NCI-H128 (cell line): ENCODE results near the gene HIBADH.
A peak's percentile ranks its signal among the peaks of the same experiment; 100 is the strongest.
"Not testable (repeated sequence)": the region's sequence is repeated elsewhere in the genome, so short reads cannot be mapped to it uniquely, and the experiment has no call there.

ENCODE experiments used
- DNase-seq: peaks from one replicate; lab custom pipeline; 2025; ENCODE audit not compliant: unreplicated experiment; lab: John Stamatoyannopoulos, UW

The HIBADH gene

DNA sequence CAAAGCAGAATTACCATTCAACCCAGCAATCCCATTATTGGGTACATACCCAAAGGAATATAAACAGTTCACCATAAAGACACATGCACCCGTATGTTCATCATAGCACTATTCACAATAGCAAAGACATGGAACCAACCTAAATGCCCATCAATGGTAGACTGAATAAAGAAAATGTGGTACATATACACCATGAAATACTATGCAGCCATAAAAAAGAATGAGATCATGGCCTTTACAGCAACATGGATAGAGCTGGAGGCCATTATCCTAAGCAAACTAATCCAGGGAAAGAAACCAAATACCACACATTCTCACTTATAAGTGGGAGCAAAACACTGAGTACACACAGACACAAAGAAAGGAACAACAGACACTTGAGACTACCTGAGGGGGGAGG lies 23.6 kb downstream of the HIBADH start:
- not testable (repeated sequence) for DNase-seq

DNA sequence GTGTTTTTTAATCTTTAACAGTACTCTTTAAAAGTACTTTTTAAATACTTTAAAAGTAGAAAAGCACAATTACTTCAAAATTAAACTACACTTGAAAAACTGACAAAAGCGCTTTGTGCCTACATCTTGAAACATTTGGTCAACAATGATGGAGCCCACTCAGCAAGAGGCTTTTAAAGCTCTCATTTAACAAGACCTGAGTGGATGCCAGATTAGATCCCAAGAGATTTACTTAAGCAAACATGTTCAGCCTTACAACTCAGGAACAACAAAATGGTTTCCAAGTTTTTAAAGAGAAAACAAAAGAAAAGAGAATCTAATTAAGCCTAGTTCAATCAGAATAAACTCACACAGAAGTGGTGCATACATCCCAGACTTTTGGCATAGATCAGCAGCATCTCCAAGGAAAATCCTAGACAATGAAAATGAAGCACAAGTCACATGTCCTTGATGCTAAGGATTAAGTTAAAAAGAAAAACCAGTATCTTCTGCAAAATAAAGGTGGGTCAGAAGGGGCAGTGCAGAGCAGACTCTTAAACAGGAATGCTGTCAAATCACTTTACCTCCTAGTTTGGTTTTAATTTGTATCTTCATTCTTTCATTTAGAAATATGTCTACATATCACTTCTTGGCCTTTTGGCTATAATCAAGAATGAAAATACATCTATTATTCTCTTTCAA lies 26.2 kb downstream of the HIBADH start:
- peak; percentile 66 for DNase-seq

DNA sequence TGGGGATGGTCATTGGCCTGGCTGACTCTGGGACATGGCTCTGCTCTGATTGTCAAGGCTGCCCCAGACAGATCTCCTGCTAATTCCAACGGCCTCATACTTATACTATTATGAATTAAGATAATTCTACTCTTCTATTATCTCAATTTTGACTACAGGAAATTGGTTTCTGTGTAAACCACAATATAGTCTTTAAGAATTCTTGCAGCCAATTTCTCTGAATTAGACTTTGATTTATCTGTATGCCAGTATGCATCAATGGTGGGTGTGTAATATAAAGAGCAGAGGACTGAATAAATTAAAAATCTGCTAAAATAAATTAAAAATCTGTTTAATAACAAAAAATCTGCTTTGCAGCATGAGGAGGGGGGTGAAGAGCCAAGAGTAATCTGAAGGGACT lies 27.0 kb downstream of the HIBADH start:
- DNase-seq, result no peak

DNA sequence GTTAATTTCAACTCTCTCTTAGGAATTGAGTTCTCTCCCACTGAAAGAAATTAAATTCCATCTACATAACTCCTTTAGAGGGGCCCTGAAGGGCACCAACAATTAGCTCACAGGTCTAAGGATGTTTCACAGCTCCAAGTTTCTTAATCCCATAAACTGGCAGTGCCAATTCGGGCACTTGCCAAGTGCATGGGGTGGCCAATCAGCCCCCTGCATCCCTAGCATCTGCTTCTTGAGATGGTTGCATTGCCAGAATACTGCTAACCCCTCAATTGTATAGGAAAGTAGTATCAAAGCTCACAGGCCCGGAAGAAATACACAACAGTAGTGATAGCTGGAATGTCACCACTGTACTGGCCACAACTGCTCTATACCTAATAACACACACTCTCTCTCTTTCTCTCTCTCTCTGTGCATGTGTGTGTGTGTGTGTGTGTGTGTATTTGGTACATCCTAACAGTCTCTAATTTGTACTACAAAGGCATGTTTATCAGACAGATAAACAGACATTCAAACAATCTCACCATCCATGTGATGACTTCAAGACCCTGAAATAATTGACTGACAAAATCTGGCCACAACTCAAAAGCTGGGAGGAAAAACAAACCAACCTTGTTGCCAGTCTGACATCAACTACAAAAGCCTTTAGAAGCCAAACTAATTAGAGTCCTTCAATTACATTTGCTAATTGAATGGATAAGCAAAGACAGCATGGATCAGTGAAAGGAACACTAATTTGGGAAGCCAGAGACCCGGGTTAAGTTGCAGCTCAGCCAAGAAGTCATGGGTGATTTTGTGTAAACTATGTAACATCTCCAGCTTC lies 27.8 kb downstream of the HIBADH start:
- no peak for DNase-seq

DNA sequence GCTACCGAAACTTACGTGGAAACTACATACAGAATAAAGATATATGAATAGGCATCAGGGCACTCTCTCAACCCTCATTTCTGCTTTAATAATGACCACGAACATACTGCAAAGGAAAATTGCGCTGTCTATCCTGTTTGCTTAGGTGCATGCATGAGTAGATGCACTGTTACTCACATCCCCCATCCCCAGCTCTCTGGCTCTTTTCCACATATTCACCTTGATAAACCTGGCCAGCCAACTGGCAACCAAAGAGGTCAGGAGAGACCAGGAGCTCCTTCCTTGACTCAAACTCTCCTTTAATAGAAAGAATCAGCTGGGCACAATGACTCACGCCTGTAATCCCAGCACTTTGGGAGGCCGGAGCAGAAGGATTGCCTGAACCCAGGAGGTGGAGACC lies 29.6 kb downstream of the HIBADH start:
- no peak for DNase-seq

DNA sequence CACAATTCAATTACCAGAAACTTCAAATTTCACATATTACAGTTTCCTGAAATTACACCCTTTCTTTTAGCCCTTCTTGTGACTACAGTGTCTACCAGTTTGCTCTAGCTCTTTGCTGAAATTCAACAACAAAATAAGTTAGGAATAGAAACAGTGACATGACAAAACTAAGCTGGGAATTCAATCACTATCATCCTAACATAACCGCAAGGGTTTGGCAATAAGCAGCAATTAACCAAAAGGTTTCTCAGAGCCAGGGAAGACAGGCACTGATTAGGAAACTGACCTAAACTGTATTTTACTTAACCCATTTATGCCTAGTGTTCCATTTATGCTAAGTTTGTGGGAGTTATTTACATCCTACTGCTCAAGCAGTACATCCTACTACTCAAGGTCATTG lies 31.3 kb downstream of the HIBADH start:
- DNase-seq, result no peak

DNA sequence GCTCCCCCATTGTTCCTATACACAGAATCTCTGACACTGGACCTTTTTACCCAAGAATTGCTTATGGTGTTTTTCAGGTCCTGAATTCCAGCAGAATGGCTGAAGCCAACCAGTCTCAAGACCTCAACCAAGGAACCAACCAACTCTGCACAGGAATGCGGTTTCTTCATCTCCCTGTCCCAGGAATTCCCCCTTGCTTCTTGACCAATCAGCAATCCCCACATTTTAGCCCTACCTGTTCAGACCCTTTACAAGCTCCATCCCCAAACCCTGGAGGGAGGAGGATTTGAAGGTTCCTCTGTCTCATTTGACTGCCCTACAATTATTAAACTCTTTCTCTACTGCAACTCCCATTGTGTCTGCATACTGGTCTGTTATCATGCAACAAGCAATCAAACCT lies 35.5 kb downstream of the HIBADH start:
- DNase-seq, result no peak

DNA sequence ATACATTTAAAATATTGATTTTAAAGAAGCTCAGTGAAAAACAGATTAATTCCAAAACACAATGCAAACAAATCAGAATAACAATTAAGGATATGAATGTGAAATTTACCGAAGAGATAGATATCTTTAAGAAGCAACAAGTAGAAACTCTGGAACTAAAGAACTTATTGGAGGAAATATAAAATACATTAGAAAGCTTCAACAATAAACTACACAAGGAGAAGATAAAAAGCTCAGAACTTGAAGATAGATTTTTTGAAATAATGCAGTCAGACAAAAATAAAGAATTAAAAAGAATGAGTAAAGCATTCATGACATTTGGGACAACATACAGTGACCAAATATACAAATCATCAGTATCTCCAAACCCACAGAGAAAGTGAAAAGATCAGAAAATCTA lies 43.2 kb downstream of the HIBADH start:
- DNase-seq, result no peak

DNA sequence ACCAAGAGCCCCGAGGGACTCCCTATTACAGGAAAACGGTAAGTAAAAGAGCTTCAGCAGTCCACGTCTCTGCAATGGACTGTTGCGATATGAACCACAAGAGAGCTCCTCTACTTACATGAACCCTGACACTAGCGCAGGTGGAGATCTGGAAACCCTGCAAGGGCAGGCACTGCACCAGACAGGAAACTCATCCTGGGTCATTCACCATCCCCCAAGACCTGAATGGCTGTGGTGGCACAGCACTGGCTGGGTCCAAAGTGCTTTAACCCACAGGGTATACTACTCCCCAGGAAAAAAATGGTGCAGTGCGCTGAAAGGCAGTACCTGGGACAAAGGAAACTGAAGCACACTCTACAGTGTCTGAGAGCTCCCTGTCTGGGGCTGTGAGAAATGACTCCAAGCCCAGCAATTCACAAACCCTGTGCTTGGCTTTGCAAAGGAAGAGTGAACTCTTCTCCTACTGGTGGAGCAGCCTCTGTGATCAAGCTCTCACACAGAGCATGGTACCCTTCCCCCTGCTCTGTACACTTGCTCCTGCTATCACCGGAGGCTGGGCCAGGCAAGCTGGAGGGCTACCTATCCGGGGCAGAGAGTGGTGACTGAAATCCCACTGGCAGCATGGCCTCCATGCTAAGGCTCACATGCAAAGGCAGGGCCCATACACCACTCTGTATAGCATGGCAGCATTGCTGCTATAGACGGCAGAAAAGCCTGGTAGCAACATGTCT lies 44.9 kb downstream of the HIBADH start:
- DNase-seq, result no peak

DNA sequence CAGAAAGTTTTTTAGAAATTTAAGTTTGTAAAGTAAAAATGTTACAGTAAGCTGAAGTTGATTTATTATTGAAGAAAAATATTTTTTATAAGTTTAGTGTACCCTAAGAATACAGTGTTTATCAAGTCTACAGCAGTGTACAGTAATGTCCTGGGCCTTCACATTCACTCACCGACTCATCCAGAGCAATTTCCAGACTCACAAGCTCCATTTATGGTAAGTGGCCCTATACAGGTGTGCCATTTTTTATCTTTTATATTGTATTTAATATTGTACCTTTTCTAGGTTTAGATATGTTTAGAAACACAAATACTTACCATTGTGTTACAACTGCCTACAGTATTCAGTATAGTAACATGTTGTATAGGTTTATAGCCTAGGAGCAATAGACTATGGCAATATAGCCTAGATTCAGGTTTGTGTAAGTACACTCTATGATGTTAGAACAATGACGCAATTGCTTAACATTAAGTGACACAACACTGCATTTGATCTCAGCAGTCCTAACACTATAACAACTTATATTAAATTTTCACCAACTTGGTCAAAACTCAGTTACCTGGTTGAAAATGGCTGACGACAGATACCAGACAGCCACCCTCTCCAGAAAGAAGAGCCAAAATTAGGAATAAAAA lies 45.7 kb downstream of the HIBADH start:
- DNase-seq, result no peak

DNA sequence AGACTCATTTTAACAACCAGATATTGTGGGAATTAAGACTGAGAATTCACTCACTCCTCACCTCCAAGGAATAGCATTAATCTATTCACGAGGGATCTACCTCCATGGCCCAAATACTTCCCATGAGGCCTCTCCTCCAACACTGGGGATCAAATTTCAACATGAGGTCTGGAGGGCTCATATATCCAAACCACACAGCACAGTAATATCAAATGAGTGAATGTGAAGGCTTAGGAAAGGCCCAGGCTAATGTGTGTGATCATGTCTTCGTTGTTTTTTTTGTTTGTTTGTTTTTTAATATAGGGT lies 46.5 kb downstream of the HIBADH start:
- DNase-seq, result no peak

DNA sequence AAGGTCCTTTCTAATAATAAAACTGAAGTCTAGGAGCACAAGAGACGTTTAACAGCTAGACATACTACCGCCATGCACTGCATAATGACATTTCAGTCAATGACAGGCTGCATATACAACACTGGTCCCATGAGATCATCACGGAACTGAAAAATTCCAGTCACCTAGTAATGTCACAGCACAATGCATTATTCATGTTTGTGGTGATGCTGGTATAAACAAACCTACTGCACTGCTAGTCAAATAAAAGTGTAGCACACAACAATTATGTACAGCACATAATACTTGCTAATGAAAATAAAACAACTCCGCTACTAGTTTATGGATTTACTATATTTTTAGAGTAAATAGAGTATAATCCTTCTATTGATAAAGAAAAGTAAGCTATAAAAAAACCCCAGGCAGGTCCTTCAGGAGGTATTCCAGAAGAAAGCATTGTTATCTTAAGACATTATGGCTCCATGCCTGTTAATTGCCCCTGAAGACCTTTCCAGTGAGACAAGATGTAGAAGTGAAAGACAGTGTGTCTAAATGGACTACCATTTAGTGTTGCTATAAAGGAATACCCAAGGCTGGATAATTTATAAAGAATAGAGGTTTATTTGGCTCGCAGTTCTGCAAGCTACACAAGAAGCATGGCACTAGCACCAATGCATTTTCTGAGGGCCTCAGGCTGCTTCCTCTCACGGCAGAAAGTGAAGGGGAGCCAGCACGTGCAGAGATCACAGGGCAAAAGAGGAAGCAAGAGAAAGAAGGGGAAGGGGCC lies 47.1 kb downstream of the HIBADH start:
- no peak for DNase-seq

DNA sequence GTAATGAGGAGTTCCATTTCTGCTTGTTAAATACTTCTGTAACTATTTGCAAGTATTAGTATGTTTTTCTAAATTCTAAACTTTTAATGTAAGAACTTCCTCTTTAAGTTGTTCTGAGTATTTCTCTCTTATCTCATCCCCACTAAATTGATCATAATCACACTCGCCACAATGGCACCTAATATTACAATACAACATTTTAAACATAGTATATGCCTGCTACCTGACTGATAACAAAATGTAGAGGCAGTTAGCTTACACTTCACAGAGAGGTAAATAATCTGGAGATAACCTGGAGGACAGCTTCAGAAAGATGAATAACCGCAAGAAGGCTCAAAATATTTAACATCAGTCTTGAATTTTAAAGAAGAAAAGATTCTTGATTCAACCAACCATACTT lies 48.6 kb downstream of the HIBADH start:
- DNase-seq, result no peak

DNA sequence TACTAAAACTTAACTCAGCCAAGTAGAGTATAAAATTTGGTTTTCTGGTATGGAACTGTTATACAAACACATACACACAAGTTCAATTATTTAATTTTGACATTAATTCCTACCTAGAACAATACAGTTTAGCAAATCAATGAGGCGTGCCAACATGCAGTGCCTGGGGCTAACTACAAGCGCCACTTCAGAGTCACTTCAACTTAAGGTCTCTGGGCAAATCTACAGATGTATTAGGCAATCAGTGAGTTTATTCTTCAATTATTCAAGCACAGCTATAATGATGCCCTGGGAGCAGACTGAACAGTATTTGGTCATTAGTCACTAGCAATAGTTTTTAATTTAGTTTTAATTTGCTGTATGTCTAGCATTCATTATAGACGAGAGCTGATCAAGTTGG lies 51.6 kb downstream of the HIBADH start:
- peak; percentile 39 for DNase-seq

DNA sequence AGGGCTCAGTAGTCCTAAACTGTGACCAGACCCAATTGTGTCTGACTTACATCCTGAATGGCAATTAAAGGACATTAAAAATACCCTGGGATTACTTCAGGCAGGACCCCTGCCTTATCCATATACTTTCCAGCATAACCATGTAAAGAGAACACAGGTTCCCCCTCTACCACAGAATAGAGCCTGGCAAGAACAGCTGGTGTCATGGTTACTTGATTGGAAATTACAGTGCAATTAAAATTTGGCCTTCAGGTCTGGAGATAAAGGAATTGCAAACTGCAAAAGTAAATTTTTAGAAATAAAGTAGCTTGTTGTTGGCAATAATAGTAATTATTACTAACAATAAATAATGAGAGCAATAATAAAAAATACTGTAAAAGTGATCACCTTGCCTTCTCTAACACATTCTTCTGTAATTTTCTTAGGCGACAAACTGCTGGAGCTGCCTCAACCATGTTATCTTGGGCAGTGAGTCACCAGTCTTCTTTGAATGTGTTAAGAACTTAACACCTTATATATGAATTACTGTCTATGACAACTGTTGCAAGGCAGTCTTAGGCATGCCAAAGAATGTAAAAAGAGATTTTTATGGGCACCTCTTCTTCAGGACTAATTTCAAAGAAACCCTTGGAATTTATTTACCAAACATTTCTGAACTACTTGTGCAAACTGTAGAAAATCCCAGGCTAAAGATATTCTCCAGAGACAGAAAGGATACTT lies 53.7 kb downstream of the HIBADH start:
- no peak for DNase-seq

DNA sequence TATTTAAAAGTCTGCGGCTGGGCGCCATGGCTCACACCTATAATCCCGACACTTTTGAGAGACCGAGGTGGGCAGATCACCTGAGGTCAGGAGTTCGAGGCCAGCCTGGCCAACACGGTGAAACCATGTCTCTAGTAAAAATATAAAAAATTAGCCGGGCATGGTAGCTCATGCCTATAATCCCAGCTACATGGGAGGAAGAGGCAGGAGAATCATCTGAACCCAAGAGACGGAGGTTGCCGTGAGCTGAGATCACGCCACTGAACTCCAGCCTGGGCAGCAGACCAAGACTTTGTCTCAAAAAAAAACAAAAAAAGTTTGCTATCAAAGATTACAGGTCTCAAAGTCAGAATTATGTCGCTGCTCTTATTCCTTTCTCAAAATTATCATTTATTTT lies 55.5 kb downstream of the HIBADH start:
- no peak for DNase-seq

DNA sequence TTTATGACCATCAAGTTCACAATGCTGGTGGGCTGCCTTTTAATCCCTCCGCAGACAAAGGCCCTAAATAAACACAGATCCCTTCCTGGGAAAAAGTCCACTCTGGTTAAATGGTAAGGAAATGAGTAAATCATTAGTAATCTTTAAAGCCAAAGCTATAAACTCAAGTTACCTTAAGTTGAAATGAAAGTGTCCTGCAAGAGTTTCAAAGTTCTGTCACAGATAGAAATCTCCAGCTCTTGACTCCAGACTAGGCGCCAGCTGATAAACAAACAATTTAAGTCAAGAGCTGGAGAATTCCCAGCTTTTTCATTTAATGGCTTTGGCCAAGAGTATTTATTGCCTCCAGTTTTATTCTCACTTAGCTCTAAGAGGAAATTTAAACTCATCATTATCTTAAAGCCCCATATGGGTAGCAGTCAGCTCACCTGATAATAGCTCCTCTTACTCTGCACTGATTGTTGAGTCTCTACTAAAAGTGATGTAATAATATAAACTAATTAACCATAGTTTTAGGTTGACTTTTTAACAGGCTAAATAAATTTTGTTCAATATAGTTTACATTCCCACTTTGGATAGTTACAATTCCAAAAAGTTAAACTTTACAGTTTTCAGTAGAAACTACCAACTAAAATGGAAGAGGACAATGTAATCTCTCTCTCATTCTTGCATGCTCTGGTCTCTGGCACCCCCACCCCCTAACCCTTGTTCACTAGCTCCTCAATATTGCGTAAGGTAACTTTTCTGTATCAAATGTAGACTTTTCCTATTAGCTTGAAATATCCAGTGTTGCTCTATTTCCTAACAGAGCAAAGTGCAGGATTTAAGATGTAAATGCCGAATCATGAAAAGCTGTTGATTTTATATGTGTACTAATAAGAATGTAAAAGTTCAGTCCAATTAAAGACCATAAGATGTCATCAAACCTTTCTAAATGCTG lies 56.1 kb downstream of the HIBADH start:
- no peak for DNase-seq

DNA sequence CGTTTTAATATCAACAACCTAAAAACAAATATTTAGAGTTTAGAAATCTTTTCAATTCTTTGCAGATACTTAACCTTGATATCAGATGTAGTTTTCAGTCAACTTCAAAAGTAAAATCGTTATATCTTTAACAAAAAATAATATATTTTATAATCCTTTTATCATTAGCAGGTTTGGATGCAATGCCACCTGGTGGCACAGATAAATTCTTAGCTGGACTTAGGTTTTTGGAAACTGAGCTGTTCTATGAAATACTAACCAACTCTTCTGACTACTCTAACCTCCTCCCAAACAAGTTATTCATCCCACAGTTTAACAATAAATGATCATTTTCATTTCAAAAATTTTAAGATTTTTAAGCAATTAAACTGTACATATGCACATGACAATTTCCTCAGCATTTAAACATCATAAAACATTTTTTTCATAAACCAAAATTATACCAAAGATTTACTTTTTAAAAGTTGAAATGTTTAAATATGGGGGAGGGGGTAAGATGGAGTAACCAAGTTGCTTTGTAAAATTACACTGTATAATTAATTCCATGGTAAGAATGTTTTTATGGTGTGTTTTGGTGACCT lies 56.9 kb downstream of the HIBADH start:
- no peak for DNase-seq

DNA sequence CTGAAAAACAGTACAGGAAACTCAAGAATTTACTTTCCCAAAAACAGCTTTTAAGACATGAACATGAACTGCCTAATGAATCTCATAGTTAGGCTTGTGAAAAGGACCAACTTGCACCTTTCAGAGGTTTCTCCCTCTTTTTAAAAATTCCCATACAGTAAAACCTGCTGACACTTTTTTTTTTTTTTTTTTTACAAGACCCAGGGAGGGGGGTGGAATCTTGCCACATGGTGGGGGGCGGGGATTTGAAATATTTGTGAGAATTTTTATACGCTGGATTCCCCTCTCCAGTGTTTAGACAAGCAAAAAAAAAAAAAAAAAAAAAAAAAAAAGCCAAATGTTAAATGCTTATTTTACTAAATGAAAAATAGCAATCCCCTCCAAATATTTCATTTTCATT lies 57.4 kb downstream of the HIBADH start:
- no peak for DNase-seq
